GM21576 (cell line): ENCODE data around the gene CDX1.

ENCODE experiments used
- ATAC-seq: cut with Tn5 transposase; IDR thresholded peaks from one replicate; pipeline ENCODE4 v1.9.1; 2021; ENCODE audit warnings: mild to moderate bottlenecking, moderate library complexity; ENCODE audit not compliant: unreplicated experiment

Gene CDX1

DNA sequence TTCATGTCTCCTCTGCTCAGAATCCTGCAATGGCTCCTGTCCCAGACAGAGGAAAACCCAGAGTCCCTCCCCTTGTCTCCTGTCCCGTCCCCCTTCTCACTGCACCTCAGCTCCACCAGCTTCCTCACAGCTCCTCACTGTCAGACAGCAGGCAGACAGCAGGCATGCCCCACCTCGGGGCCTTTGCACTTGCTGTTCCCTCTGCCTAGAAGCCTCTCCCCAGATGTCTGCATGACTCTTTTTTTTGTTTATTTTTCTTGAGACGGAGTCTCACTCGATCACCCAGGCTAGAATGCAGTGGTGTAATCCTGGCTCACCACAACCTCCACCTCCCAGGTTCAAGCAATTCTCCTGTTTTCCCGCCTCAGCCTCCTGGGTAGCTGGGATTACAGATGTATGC lies 14.4 kb downstream of the CDX1 start:
- no peak for ATAC-seq

- ATAC-seq, result no peak
Observed at GRCh38 chr5:150181766-150182545, 15.4 kb downstream of the CDX1 start.

DNA sequence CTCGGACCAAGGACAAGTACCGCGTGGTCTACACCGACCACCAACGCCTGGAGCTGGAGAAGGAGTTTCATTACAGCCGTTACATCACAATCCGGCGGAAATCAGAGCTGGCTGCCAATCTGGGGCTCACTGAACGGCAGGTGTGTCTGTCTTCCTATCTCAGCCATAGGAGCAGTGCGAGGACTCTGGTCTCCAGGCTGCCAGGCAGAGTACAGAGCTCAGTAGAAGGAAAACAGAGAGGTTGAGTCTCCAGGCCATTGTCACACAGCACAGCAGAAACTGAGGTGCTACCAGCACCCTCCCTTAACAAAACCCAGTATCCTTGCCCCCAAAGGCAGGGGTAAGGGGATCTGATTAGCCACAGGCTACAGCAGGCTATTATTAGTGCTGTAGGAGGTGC lies 16.2 kb downstream of the CDX1 start:
- ATAC-seq, result no peak

DNA sequence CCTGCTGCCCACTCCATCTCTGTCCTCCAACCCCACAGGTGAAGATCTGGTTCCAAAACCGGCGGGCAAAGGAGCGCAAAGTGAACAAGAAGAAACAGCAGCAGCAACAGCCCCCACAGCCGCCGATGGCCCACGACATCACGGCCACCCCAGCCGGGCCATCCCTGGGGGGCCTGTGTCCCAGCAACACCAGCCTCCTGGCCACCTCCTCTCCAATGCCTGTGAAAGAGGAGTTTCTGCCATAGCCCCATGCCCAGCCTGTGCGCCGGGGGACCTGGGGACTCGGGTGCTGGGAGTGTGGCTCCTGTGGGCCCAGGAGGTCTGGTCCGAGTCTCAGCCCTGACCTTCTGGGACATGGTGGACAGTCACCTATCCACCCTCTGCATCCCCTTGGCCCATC lies 16.9 kb downstream of the CDX1 start:
- no peak for ATAC-seq

DNA sequence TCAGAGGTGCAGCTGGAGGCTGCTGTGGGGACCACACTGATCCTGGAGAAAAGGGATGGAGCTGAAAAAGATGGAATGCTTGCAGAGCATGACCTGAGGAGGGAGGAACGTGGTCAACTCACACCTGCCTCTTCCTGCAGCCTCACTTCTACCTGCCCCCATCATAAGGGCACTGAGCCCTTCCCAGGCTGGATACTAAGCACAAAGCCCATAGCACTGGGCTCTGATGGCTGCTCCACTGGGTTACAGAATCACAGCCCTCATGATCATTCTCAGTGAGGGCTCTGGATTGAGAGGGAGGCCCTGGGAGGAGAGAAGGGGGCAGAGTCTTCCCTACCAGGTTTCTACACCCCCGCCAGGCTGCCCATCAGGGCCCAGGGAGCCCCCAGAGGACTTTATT lies 17.4 kb downstream of the CDX1 start:
- ATAC-seq, result no peak

- ATAC-seq, result no peak
Observed at GRCh38 chr5:150184990-150185912, 18.7 kb downstream of the CDX1 start.

DNA sequence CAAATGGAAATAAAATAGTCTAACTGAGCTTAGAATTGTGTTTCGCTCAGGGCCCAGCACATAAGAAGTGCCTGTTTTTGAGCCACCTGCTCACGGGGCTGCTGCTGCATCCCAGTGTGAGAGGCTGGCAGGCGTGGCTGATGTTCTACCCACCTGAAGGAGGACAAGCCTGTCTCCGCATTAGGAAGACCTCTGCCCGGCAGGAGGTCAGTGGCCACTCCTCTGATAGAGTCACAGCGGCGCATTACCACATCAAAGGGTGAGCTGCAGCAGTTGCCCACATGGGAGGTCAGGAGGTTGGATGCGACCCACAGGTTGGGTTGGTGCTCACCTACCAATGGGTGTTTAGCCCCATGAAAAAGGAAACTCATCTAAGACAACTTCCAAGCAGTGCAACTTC lies 19.6 kb downstream of the CDX1 start:
- ATAC-seq, result no peak

GRCh38 chr5:150186897-150187296 lies 20.3 kb downstream of the CDX1 start:
- ATAC-seq, result no peak

DNA sequence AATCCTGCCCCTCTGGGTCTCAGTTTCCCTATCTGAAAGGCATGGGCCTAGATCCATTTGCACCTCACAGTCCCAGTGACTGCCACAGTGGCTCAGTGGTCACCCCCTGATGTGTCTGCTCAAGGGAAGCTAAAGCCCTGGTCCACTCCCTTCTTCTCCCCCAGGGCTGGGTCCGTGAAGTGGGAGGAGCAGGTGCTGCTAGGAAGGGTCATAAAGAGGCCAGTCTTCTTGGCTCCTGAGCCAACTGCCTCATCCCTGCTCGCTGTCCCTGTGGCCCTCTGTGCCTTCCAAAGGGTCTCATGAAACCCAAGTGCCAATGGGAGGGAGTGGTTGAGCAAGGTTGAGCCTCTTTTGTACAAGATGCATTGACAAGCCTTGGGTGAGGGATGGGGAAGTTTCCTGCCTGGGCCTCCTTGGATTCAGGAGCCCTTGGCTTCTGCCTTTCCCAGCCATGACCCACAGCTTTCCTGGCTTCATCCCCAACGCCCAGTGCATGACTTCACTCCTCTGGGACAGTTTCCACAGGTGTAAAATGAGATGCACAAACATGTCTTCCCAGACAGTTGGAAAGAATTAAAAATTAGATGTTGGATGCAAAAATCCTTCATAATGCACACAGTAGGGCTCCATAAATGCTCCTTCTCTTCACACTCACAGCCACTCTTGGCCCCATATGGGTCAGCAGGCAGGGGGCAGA lies 21.7 kb downstream of the CDX1 start:
- no peak for ATAC-seq

DNA sequence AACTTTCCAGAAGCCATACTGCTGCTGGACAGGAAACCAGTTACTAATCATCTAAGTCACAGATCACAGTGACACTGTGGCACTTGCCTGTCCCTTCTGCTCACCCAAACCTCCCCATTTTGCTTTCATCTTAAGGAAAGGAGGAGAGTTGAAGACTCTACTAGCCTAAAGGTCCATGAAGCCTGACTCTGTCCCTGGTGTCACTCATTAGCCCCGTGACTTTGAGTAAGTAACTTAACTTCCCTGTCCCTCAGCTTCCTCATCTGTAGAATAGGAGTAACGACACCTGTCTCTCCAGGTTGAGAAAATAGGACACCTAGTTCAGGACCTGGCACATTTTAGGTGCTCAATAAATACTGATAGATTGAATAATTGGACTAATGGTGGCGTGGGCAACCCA lies 22.7 kb downstream of the CDX1 start:
- no peak for ATAC-seq

GRCh38 chr5:150189728-150190502 lies 23.3 kb downstream of the CDX1 start, which contains the start of gene SLC6A7:
TSS of gene SLC6A7 (plus strand) at chr5:150190062. CDS start at chr5:150190328, 266 bp downstream.
- ATAC-seq, result no peak

DNA sequence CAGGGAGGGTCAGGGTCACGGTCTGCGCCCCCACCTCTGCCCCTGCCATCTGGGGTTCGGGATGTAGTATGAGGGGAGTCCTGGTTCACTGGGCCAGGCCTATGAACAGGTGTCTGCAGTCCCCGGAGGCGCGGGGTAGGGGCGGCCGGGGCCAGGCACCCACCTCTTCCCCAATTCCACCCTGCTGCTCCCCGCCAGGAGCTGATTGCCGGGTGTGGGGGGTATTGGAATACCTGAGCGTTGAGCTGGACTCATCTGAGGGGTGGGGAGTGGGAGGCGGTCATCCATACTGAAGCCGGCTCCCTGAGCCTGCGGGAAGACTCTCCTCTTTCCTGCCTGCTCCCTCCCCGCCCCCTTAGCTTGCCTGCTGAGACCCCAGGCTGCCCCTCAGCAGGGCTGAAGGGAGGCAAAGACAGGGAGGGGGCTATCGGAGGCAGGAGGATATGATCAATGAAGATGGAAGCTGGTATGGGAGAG lies 24.0 kb downstream of the CDX1 start:
- ATAC-seq, result no peak

DNA sequence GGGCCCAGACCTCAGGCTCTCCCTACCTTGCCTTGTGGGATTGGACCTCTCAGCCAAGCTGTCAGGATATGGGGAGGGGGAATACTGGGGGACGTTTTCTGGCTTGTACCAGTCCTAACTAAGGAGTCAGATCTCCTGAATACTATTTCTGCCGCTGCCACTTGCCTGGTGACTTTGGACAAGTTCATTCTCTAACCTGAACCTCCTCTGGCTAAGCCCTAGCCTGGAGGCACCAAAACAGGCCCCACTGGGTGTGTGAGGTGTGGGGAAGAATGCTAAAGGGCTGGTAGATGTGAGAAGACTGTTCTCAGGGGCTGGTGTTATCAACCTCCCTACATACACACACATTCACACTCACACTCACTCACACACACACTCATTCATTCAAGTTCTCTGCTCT lies 24.4 kb downstream of the CDX1 start:
- ATAC-seq, result no peak

DNA sequence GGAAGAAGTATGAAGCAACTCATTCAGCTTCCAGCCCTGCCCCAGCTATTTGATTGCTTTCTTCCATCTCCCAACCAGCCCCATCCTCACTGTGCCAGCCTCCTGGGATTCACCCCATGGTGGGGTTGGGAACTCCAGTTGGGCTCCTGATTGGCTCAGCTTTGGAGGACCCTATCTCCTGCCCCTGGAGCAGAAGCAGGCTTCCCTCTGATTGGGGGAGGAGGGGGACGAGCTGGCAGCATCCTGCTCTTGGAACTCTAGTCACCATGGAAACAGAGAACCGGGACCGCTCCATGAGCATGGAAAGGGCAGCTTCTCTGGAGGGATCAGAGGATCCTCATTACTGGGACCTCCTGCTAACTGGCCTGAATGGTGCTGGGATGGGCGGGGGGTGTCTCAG lies 25.9 kb downstream of the CDX1 start:
- ATAC-seq, result no peak

GRCh38 chr5:150195736-150196485 lies 29.3 kb downstream of the CDX1 start:
- no peak for ATAC-seq

DNA sequence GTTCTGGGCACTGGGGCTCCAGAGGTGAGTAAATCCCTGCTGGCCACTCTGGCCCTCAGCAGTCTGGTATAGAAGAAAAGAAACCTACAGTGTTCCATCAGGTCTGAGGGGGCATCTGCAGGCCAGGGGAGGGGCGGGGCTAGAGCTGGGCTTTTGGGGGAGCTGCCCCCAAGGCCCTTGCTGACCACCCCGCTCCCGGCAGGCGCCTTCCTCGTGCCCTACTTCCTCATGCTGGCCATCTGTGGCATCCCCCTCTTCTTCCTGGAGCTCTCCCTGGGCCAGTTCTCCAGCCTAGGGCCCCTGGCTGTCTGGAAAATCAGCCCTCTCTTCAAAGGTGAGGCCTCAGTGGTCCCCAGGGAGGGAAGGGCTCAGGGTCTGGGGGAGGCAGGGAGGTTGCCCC lies 29.9 kb downstream of the CDX1 start:
- no peak for ATAC-seq

- ATAC-seq, result no peak
Observed at GRCh38 chr5:150196986-150197385, 30.4 kb downstream of the CDX1 start.

DNA sequence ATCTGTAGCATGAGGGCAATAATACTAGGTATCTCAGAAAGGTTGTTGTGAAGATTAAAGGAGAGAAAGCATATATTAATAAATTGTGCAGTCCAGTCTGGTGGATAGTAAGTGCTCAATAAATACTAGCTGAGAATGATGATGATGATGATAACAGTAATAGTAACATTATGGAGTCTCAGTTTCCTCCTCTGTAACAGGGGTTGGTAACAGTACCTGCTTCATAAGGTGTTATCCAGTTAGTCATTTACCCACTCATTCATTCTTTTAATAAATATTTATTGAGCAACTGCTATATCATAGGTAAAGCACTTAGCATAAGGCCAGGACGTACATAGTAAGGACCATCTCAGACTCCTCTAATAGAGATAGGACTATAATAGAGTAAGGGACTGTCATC lies 30.9 kb downstream of the CDX1 start:
- no peak for ATAC-seq

DNA sequence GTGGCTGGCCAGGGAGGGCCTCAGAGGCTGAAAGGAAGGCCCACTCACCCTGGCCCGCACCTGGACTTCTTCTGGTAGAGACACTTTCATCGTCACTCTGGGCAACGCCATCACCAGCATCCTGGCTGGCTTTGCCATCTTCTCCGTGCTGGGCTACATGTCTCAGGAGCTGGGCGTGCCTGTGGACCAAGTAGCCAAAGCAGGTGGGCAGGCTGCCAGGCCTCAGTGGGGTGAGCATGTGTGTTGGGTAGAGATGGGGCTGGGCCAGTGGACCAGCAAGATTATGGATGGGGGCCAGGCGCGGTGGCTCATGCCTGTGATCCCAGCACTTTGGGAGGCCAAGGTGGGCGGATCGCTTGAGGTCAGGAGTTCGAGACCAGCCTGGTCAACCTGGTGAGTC lies 35.9 kb downstream of the CDX1 start:
- ATAC-seq, result no peak
